Gastrocnemius medialis (tissue), 4 donors: Measurements from ENCODE around the gene TENT4B. TPM values are rescaled to one million over a fixed set of nuclear protein-coding genes. Genes with fewer than 3 reads are reported as not detected.

Experiments used
- ATAC-seq, 2 donors: fragments of 150-250 bp; one replicate each; pipeline ENCODE4 v1.9.1; 2016
- DNase-seq, 2 donors: peaks; one replicate each; pipeline ENCODE4 v3.0.0-alpha.2; 2019
- H3K27ac ChIP-seq, 4 donors: fragments of 200-600 bp; sonication (generic); 1 replicate in 1 of 4; 2 replicates in 3 of 4; pipeline ENCODE4 v1.5.1; 2016 to 2018; ENCODE audit warnings: mild to moderate bottlenecking in 2 of 4, moderate library complexity in 1 of 4
- H3K27me3 ChIP-seq, 3 donors: fragments of 200-600 bp; sonication (generic) in 2 of 3; 1 replicate in 1 of 3; 2 replicates in 2 of 3; pipeline versions ENCODE4 v1.5.1 to v1.6.0; 2016 to 2019; ENCODE audit warnings: mild to moderate bottlenecking in 1 of 3, moderate library complexity in 1 of 3
- H3K36me3 ChIP-seq, 2 donors: fragments of 200-600 bp; sonication (generic) in 1 of 2; one replicate each; pipeline ENCODE4 v1.5.1; 2017 to 2018
- H3K4me1 ChIP-seq, 2 donors: fragments of 200-600 bp; sonication (generic) in 1 of 2; one replicate each; pipeline ENCODE4 v1.5.1; 2016 to 2017; ENCODE audit warnings: mild to moderate bottlenecking in 2 of 2
- H3K4me3 ChIP-seq, 4 donors: fragments of 200-600 bp; sonication (generic) in 3 of 4; 1 replicate in 1 of 4; 2 replicates in 3 of 4; pipeline ENCODE4 v1.5.1; 2016 to 2019; ENCODE audit warnings: mild to moderate bottlenecking in 2 of 4
- H3K9me3 ChIP-seq, 3 donors: fragments of 200-600 bp; sonication (generic) in 2 of 3; 1 replicate in 1 of 3; 2 replicates in 2 of 3; pipeline ENCODE4 v1.5.1; 2016 to 2019
- POLR2A ChIP-seq, 2 donors: fragments of 450-650 bp; IDR thresholded peaks; one replicate each; pipeline ENCODE4 v1.6.1; 2017; ENCODE audit warnings: antibody characterized with exemption in 2 of 2, mild to moderate bottlenecking in 2 of 2, moderate library complexity in 2 of 2
- in situ Hi-C, 4 donors: fragments of 200-750 bp; cut with MboI; loops; one replicate each; pipeline versions ENCODE4 v1.15.0 to v1.8.0; 2017; ENCODE audit warnings: low sequenced_read_pairs in 4 of 4
- intact Hi-C: fragments of 100-400 bp; cut with DNase I; formaldehyde crosslinking; loops from one replicate; pipeline ENCODE4 v1.15.1; 2023; ENCODE audit warnings: low total_unique reads
- total RNA-seq, 4 donors: library from RNA; depleted of rRNA; stranded (reverse); fragments of >200 nt; gene quantifications; one replicate each; pipeline versions ENCODE4 v1.1.0 to v1.2.3, GENCODE V29; 2016
- TF ChIP-seq, protein P1 (sequence below), 5 experiments: fragments of 450-650 bp in 3 of 5; fragments of 200-600 bp in 2 of 5; sonication (generic) in 2 of 5; IDR thresholded peaks in 4 of 5; conservative IDR thresholded peaks in 1 of 5; 1 replicate in 4 of 5; 2 replicates in 1 of 5; pipeline ENCODE4 v1.5.1; 2016 to 2019; ENCODE audit warnings: antibody characterized with exemption in 5 of 5, mild to moderate bottlenecking in 3 of 5, moderate library complexity in 3 of 5

Gene TENT4B
- total RNA-seq, 4 donors from 2014 or later, result 5.7 to 12.2 (median 7.0) TPM

DNA sequence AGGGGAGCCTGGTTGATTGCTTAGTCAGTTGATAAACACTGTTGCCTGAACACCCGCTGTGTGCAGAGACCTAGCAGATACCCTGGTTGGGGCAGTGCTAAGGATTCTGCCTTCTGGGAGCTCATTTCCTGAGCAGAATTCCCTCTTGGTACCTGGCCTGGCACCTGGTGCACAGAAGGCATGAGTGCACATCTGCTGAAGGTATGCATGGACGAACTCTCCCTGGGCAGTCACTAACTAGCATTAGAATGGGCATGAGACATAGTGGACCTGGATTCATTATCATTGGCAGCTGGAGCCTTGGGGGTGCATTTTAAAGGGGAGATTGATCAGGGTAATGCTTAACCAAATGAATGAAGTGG, 126.4 kb downstream of the TENT4B start:
- no peaks in the 10 kb centered on the region for H3K27me3 ChIP-seq
- in situ Hi-C loops, result no loop called here
- no peak overlapping the region for H3K27ac ChIP-seq
- H3K4me1 ChIP-seq, result peaks cover 21 to 28% of the 10 kb centered on the region in 2 donors
- no peak for DNase-seq
- ATAC-seq, result no peak
- intact Hi-C loops, result no loop called here
- no peak overlapping the region for H3K4me3 ChIP-seq
- no peaks in the 10 kb centered on the region for H3K36me3 ChIP-seq
- no peaks in the 10 kb centered on the region for H3K9me3 ChIP-seq
- TF ChIP-seq, protein P1, sequence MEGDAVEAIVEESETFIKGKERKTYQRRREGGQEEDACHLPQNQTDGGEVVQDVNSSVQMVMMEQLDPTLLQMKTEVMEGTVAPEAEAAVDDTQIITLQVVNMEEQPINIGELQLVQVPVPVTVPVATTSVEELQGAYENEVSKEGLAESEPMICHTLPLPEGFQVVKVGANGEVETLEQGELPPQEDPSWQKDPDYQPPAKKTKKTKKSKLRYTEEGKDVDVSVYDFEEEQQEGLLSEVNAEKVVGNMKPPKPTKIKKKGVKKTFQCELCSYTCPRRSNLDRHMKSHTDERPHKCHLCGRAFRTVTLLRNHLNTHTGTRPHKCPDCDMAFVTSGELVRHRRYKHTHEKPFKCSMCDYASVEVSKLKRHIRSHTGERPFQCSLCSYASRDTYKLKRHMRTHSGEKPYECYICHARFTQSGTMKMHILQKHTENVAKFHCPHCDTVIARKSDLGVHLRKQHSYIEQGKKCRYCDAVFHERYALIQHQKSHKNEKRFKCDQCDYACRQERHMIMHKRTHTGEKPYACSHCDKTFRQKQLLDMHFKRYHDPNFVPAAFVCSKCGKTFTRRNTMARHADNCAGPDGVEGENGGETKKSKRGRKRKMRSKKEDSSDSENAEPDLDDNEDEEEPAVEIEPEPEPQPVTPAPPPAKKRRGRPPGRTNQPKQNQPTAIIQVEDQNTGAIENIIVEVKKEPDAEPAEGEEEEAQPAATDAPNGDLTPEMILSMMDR (IDR thresholded peaks at IDR 0.05 in 4 of 5, conservative IDR thresholded peaks at IDR 0.05 in 1 of 5), result no peak
- TF ChIP-seq POLR2A (IDR thresholded peaks at IDR 0.05), result no peak

DNA sequence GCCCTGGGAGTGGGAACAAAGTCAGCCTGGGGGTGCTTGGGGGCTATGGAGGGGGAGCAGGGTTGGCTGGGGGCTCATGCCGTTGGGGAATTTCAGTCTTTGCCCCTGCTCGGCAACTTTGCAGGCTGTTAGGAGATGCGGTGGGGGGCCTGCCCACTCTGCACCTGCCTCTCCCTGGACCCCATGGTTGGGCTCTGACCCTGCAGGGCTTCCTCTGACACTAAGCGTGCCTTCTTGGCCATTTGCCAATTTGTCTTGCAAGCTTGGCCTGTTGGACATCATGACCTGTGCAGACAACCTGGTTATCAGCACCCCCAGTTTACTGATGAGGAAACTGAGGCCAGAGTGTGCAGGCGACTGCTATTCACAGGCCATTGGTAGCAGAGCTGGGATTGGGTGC, 127.8 kb downstream of the TENT4B start:
- no peak for ATAC-seq
- TF ChIP-seq POLR2A (IDR thresholded peaks at IDR 0.05), result no peak
- TF ChIP-seq, protein P1 (IDR thresholded peaks at IDR 0.05 in 4 of 5, conservative IDR thresholded peaks at IDR 0.05 in 1 of 5), result no peak
- H3K4me3 ChIP-seq, result no peak overlapping the region
- peaks cover 22 to 28% of the 10 kb centered on the region in 2 donors for H3K4me1 ChIP-seq
- DNase-seq, result no peak
- no peaks in the 10 kb centered on the region for H3K27me3 ChIP-seq
- intact Hi-C loops, result no loop called here
- no peak overlapping the region for H3K27ac ChIP-seq
- in situ Hi-C loops, result no loop called here
- no peaks in the 10 kb centered on the region for H3K36me3 ChIP-seq
- no peaks in the 10 kb centered on the region for H3K9me3 ChIP-seq

Other genes starting within 250 kb of the TENT4B start
- 10 to 100 TPM; 11.7 to 24.9 (median 16.1) TPM for gene CNEP1R1, start 128.1 kb upstream of the TENT4B start, total RNA-seq
- gene HEATR3, start 87.3 kb upstream of the TENT4B start, total RNA-seq, result 10 to 100 TPM; 13.1 to 25.8 (median 14.2) TPM
- gene ADCY7, start 113.2 kb downstream of the TENT4B start, total RNA-seq, result 1 to 10 TPM in 3 of 4 donors, under 1 TPM in 1; 0.90 to 7.3 (median 2.6) TPM
- 10 to 100 TPM; 38.3 to 55.9 (median 48.8) TPM for gene BRD7, start 215.7 kb downstream of the TENT4B start, total RNA-seq